A673 (cell line): ENCODE data around the gene COQ8A.

Experiments
- CTCF ChIP-seq: fragments of 300-800, 200-600 bp; sonication (generic); conservative IDR thresholded peaks from 2 replicates; pipeline ENCODE4 v1.5.1; 2017; ENCODE audit warnings: low read depth, mild to moderate bottlenecking, antibody characterized with exemption, low read length, moderate library complexity, mixed read lengths
- EZH2 ChIP-seq: fragments of 200-600 bp; sonication (generic); IDR thresholded peaks from 2 replicates; pipeline ENCODE4 v1.6.1; 2017; ENCODE audit warnings: borderline replicate concordance, low read depth, mild to moderate bottlenecking, mixed read lengths, antibody characterized with exemption, low read length; ENCODE audit not compliant: poor library complexity, severe bottlenecking

DNA sequence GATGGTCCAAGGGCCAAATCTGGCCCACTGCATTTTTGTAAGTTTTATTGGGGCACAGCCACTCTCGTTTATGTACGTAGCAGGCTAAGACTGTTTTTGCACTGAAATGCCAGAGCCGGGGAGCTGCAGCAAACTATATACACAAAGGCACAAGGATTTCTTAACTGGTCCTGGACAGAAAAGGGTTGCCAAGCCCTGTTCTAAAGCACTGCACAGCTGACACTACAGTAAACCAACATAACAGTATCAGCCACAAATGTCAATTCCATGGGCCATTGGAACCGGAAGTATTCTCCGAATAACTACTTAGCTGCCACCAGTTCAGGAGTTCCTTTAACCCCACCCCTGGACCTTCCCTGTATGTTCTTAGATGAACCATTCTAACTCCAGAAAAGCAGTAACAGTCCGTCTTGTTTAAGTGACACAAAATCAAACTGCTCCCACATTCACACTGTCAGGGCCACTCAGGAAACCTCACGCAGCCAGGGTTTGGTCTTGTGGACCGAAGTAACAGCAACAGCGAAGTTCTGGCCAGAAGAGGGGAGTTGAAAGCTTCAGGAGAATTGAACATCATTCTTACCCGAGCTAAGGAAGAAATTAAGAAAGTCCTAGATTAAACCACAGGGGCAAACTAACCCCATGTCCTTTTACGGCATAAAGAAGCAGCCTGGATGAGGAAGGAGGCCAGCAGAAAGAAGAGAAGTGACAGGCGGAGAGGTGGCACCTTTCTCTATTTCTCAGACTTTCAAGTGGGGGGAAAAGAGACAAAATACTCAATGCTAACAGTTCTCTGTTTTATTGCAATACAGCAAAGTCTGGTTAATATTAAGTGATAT lies 49.2 kb downstream of the COQ8A start:
- no peak for TF ChIP-seq CTCF
- no peak for TF ChIP-seq EZH2
